H1 (cell line): ENCODE data around the gene DNAJB11. TPM values are rescaled to one million over a fixed set of nuclear protein-coding genes. Genes with fewer than 3 reads are reported as not detected.

Experiments
- CBX5 ChIP-seq: fragments of 300-800, 300-1000 bp; sonication (generic); IDR thresholded peaks from 2 replicates; pipeline ENCODE4 v1.7.1; 2016; ENCODE audit warnings: antibody characterized with exemption, low read length, low read depth
- CHD7 ChIP-seq: fragments of 300-600 bp; sonication (generic); IDR thresholded peaks from 2 replicates; pipeline ENCODE4 v1.7.1; 2012; ENCODE audit warnings: low read length, moderate library complexity, mild to moderate bottlenecking, inconsistent platforms; ENCODE audit not compliant: insufficient replicate concordance
- CTCF ChIP-seq, 3 experiments: IDR thresholded peaks; 1 replicate in 2 of 3; 2 replicates in 1 of 3; pipeline versions ENCODE4 v1.5.1 to v1.6.1; 2011; ENCODE audit warnings: low read length in 3 of 3, mild to moderate bottlenecking in 3 of 3, inconsistent platforms in 2 of 3, low read depth in 1 of 3, moderate library complexity in 1 of 3; ENCODE audit not compliant: insufficient read depth in 1 of 3; ENCODE audit errors: control extremely low read depth in 1 of 3
- POLR2A ChIP-seq, 2 experiments: IDR thresholded peaks; 1 replicate in 1 of 2; 2 replicates in 1 of 2; pipeline ENCODE4 v1.6.1; 2011; ENCODE audit warnings: low read depth in 2 of 2, low read length in 2 of 2, mild to moderate bottlenecking in 2 of 2; ENCODE audit errors: control extremely low read depth in 1 of 2
- POLR2AphosphoS5 ChIP-seq: IDR thresholded peaks from 2 replicates; pipeline ENCODE4 v1.6.1; 2011; ENCODE audit warnings: low read depth, low read length
- POU5F1 ChIP-seq: IDR thresholded peaks from 2 replicates; pipeline ENCODE4 v1.6.1; 2011; ENCODE audit warnings: low read depth, mild to moderate bottlenecking, low read length, moderate library complexity
- RFX5 ChIP-seq: IDR thresholded peaks from 2 replicates; pipeline ENCODE4 v1.6.1; 2011; ENCODE audit warnings: low read depth, low read length, improper control_type of control experiment, borderline replicate concordance
- RNF2 ChIP-seq: fragments of 200-900, 300-1000 bp; sonication (generic); IDR thresholded peaks from 2 replicates; pipeline ENCODE4 v1.7.1; 2016; ENCODE audit warnings: borderline replicate concordance, low read depth, mild to moderate bottlenecking, antibody characterized with exemption, low read length; ENCODE audit not compliant: poor library complexity, severe bottlenecking; ENCODE audit errors: missing control alignments
- polyA plus RNA-seq, 7 experiments: library from polyadenylated mRNA; depleted of rRNA in 3 of 7; stranded (reverse) in 5 of 7; unstranded in 2 of 7; fragments of >200 nt in 5 of 7; fragments of 200-250 nt in 2 of 7; gene quantifications; 1 replicate in 5 of 7; 2 replicates in 1 of 7; 4 replicates in 1 of 7; pipeline versions ENCODE4 v1.2.1 to v1.2.3, GENCODE V29; 2011 to 2013; ENCODE audit warnings: missing spikeins in 2 of 7, mixed read lengths in 2 of 7
- total RNA-seq: library from RNA; stranded (reverse); fragmentation: NEBNext Ultra II Directional; extraction: Animal tissue kit (Norgen Biotek cat#: 25700); gene quantifications from 2 replicates; pipeline ENCODE4 v1.2.1, GENCODE V29; 2021

Gene DNAJB11
- total and polyA plus RNA-seq, 2 of the 8 experiments (the other 6 are each of a cell fraction or from before 2014, with no cell fraction given): 14.6 to 63.9 TPM

GRCh38 chr3:186596568-186597287 is 26.2 kb downstream of the DNAJB11 start (continued):
- no peak for TF ChIP-seq CTCF (IDR thresholded peaks at IDR 0.05; ENCODE audit: control extremely low read depth in 1 of 3, insufficient read depth in 1 of 3, low read depth in 1 of 3, low read length in 3 of 3)
- TF ChIP-seq POLR2AphosphoS5: no peak
- TF ChIP-seq CHD7: no peak
- TF ChIP-seq CBX5: no peak
- no peak for TF ChIP-seq RFX5
- TF ChIP-seq RNF2: no peak
- TF ChIP-seq POLR2A (IDR thresholded peaks at IDR 0.05; ENCODE audit: control extremely low read depth in 1 of 2, low read depth in 2 of 2, low read length in 2 of 2): no peak
- no peak for TF ChIP-seq POU5F1
